Measurements from ENCODE around the gene HADHA. TPM values are rescaled to one million over a fixed set of nuclear protein-coding genes. Genes with fewer than 3 reads are reported as not detected.

HADHA gene
- total RNA-seq, 1 donor from 2014 or later = 162 TPM

DNA sequence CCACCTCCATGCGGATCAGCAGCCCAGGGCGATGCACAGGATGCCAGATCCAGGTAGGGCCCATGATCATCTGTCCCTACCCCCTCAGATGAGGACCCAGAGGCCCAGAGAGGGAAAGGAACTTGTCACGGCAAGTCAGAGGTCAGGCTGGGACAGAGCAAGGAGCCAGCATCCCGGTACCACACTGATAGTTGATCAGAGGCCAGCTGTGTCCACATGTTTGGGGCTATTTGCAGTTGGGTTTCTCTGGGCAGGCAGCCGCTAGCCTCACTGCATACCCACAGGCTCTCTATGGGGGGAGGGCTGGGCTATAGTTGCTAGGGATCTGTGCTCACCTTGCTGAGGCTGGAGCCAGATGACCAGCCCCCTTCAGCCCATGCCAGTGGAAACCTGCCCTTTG, 62.0 kb downstream of the HADHA start:
- peaks cover 4% of the 10 kb centered on the region for H3K36me3 Mint-ChIP-seq (ENCODE audit: low read depth, unreplicated experiment)
- no peak overlapping the region for H3K27ac Mint-ChIP-seq (ENCODE audit: unreplicated experiment)
- TF ChIP-seq, protein P1, sequence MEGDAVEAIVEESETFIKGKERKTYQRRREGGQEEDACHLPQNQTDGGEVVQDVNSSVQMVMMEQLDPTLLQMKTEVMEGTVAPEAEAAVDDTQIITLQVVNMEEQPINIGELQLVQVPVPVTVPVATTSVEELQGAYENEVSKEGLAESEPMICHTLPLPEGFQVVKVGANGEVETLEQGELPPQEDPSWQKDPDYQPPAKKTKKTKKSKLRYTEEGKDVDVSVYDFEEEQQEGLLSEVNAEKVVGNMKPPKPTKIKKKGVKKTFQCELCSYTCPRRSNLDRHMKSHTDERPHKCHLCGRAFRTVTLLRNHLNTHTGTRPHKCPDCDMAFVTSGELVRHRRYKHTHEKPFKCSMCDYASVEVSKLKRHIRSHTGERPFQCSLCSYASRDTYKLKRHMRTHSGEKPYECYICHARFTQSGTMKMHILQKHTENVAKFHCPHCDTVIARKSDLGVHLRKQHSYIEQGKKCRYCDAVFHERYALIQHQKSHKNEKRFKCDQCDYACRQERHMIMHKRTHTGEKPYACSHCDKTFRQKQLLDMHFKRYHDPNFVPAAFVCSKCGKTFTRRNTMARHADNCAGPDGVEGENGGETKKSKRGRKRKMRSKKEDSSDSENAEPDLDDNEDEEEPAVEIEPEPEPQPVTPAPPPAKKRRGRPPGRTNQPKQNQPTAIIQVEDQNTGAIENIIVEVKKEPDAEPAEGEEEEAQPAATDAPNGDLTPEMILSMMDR (IDR thresholded peaks at IDR 0.05; ENCODE audit: unreplicated experiment) = no peak
- DNase-seq (ENCODE audit: low spot score) = no peak
- H3K27me3 Mint-ChIP-seq (ENCODE audit: unreplicated experiment) = peaks cover 16% of the 10 kb centered on the region
- peaks cover 21% of the 10 kb centered on the region for H3K4me1 Mint-ChIP-seq (ENCODE audit: unreplicated experiment)
- no peaks in the 10 kb centered on the region for H3K9me3 Mint-ChIP-seq (ENCODE audit: unreplicated experiment)
- no peak overlapping the region for H3K4me3 Mint-ChIP-seq (ENCODE audit: unreplicated experiment)

DNA sequence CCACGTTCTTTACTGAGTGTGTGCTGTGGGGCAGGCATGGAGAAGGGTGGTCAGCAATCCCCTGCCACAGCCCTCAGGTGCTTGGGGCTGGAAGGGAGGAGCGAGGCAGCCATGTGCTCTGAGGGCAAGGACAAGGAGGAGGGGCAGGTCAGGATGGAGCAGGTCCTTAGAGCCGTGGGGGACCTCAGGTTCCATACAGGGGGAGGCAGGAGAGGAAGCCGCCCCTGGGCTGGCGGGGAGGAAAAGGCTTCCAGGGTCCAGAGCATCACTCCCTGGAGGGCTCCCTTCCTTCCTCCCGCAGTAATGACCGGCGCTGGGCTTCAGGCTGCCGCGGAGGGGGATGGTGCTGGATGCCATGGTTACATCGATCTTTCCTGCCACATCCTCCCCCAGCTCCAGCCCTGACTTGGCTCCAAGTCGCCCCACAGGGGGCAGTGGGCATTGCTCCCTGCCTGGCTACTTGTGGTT, 65.0 kb downstream of the HADHA start:
- peak; percentile 59 for DNase-seq (ENCODE audit: low spot score)
- Mint-ChIP-seq H3K27ac (ENCODE audit: unreplicated experiment) (no peak overlapping the region), H3K27me3 (ENCODE audit: unreplicated experiment) (peaks cover 14% of the 10 kb centered on the region), H3K9me3 (ENCODE audit: unreplicated experiment) (no peaks in the 10 kb centered on the region), H3K36me3 (ENCODE audit: low read depth, unreplicated experiment) (peaks cover 12% of the 10 kb centered on the region), H3K4me3 (ENCODE audit: unreplicated experiment) (no peak overlapping the region), H3K4me1 (ENCODE audit: unreplicated experiment) (peaks cover 18% of the 10 kb centered on the region)
- TF ChIP-seq, protein P1 (IDR thresholded peaks at IDR 0.05; ENCODE audit: unreplicated experiment) = no peak

DNA sequence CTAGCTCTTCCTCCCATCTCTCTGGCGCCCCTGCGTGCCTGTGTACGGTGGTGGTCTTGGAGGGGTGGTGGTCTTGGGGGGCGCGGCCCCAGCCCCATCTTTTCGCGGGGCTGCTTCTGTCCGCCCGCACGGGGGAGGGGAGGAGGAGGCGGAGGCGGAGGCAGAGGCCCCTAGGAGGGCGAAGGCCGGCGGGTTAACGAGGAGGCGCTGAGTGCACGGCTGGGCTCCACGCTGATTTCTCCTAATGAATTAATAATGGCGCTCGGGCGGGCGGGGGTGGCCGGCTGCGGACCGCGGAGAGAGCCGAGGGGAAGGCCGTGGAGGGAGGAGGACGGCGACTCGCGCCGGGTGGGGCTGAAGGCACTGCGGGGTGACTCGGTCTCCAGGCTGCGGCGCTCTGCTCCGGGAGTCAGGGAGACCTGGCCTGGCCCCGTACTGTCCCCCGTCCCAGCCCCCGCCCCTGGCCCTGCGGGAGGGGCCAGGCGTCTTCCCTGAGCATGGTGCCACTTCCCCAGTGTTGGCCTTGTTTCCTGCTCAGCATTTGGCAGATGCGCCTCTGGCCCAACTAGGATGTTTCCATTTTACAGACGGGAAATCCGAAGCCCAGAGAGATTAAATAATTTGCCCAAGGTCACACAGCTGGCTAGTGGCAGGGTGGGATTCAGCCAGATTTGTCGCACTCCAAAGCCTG, 65.5 kb downstream of the HADHA start:
- H3K27ac Mint-ChIP-seq (ENCODE audit: unreplicated experiment) = no peak overlapping the region
- H3K4me3 Mint-ChIP-seq (ENCODE audit: unreplicated experiment) = no peak overlapping the region
- H3K27me3 Mint-ChIP-seq (ENCODE audit: unreplicated experiment) = peaks cover 16% of the 10 kb centered on the region
- H3K36me3 Mint-ChIP-seq (ENCODE audit: low read depth, unreplicated experiment) = peaks cover 15% of the 10 kb centered on the region
- peaks cover 19% of the 10 kb centered on the region for H3K4me1 Mint-ChIP-seq (ENCODE audit: unreplicated experiment)
- no peaks in the 10 kb centered on the region for H3K9me3 Mint-ChIP-seq (ENCODE audit: unreplicated experiment)
- TF ChIP-seq, protein P1 (IDR thresholded peaks at IDR 0.05; ENCODE audit: unreplicated experiment) = no peak
- no peak for DNase-seq (ENCODE audit: low spot score)

DNA sequence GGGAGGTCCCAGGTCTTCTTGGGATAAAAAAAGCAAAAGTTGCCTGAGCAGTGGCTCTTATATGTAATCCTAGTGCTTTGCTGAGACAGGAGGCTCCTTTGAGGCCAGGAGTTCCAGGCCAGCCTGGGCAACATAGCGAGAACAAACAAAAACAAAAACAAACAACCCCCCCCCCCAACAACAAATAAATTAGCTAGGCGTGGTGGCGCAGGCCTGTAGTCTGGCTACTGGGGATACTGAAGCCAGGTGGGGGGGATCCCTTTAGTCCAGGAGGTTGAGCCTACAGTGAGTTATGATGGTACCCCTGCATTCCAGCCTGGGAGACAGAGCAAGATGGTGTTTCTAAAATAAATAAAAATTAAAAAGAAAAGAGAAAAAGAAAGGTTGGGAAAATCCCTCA, 66.2 kb downstream of the HADHA start:
- H3K27me3 Mint-ChIP-seq (ENCODE audit: unreplicated experiment) = peaks cover 16% of the 10 kb centered on the region
- H3K9me3 Mint-ChIP-seq (ENCODE audit: unreplicated experiment) = no peaks in the 10 kb centered on the region
- DNase-seq (ENCODE audit: low spot score) = no peak
- peaks cover 11% of the 10 kb centered on the region for H3K36me3 Mint-ChIP-seq (ENCODE audit: low read depth, unreplicated experiment)
- no peak overlapping the region for H3K27ac Mint-ChIP-seq (ENCODE audit: unreplicated experiment)
- peaks cover 16% of the 10 kb centered on the region for H3K4me1 Mint-ChIP-seq (ENCODE audit: unreplicated experiment)
- TF ChIP-seq, protein P1 (IDR thresholded peaks at IDR 0.05; ENCODE audit: unreplicated experiment) = no peak
- no peak overlapping the region for H3K4me3 Mint-ChIP-seq (ENCODE audit: unreplicated experiment)

DNA sequence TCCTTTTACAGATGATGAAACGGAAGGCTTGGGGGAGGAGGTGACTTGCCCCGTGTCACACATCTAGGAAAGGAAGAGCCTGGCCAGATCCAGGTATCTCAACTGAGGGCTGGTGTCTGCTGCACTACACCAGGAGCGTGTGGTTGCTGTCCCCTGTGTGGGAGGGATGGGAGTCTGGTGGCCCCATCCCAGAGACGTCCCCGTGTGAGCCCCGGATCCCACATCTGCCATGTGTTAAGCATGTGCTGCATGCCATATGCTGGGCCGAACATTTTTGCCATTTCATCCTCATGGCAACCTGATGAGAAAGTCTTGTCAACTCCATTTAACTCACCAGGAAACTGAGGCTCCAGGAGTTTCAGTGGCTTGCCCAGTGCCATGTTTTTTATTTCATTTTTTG, 67.3 kb downstream of the HADHA start:
- H3K4me3 Mint-ChIP-seq (ENCODE audit: unreplicated experiment) = no peak overlapping the region
- TF ChIP-seq, protein P1 (IDR thresholded peaks at IDR 0.05; ENCODE audit: unreplicated experiment) = no peak
- H3K27ac Mint-ChIP-seq (ENCODE audit: unreplicated experiment) = no peak overlapping the region
- peaks cover 17% of the 10 kb centered on the region for H3K27me3 Mint-ChIP-seq (ENCODE audit: unreplicated experiment)
- peaks cover 11% of the 10 kb centered on the region for H3K36me3 Mint-ChIP-seq (ENCODE audit: low read depth, unreplicated experiment)
- H3K9me3 Mint-ChIP-seq (ENCODE audit: unreplicated experiment) = no peaks in the 10 kb centered on the region
- H3K4me1 Mint-ChIP-seq (ENCODE audit: unreplicated experiment) = peaks cover 16% of the 10 kb centered on the region
- no peak for DNase-seq (ENCODE audit: low spot score)

All from endothelial cell (in vitro differentiated cells).